SJCRH30 (cell line): Measurements from ENCODE around the gene TLNRD1. TPM values are rescaled to one million over a fixed set of nuclear protein-coding genes. Genes with fewer than 3 reads are reported as not detected.
"Not testable (repeated sequence)": the region's sequence is repeated elsewhere in the genome, so short reads cannot be mapped to it uniquely, and the experiment has no call there.

Experiments used
- DNase-seq, 2 experiments: peaks; one replicate each; pipeline ENCODE4 v3.0.0-alpha.2; 2015 to 2020
- H3K27ac ChIP-seq: fragments of 250-450 bp; sonication (Bioruptor Pico); 2 replicates; pipeline ENCODE4 v1.5.1; 2020; ENCODE audit warnings: mild to moderate bottlenecking, moderate library complexity
- H3K27me3 ChIP-seq: fragments of 250-450 bp; sonication (Bioruptor Pico); 2 replicates; pipeline ENCODE4 v1.5.1; 2020; ENCODE audit warnings: mild to moderate bottlenecking, moderate library complexity
- H3K36me3 ChIP-seq: fragments of 250-450 bp; sonication (Bioruptor Pico); 2 replicates; pipeline ENCODE4 v1.5.1; 2020; ENCODE audit warnings: mild to moderate bottlenecking, moderate library complexity
- H3K4me1 ChIP-seq: fragments of 250-450 bp; sonication (Bioruptor Pico); 2 replicates; pipeline ENCODE4 v1.5.1; 2020; ENCODE audit warnings: mild to moderate bottlenecking, moderate library complexity
- H3K4me3 ChIP-seq: fragments of 250-450 bp; sonication (Bioruptor Pico); 2 replicates; pipeline ENCODE4 v1.5.1; 2020; ENCODE audit warnings: mild to moderate bottlenecking, moderate library complexity
- H3K9me3 ChIP-seq: fragments of 250-450 bp; sonication (Bioruptor Pico); replicated peaks from 2 replicates; pipeline ENCODE4 v1.5.1; 2020; ENCODE audit warnings: mild to moderate bottlenecking, moderate library complexity
- total RNA-seq: library from RNA; depleted of rRNA; stranded (reverse); fragments of >200 nt; shearing (Covaris generic); gene quantifications from 2 replicates; pipeline ENCODE4 v1.2.3, GENCODE V29; 2014; rRNA removed

The TLNRD1 gene
- 16.1 and 17.3 TPM in 2 replicates for total RNA-seq

DNA sequence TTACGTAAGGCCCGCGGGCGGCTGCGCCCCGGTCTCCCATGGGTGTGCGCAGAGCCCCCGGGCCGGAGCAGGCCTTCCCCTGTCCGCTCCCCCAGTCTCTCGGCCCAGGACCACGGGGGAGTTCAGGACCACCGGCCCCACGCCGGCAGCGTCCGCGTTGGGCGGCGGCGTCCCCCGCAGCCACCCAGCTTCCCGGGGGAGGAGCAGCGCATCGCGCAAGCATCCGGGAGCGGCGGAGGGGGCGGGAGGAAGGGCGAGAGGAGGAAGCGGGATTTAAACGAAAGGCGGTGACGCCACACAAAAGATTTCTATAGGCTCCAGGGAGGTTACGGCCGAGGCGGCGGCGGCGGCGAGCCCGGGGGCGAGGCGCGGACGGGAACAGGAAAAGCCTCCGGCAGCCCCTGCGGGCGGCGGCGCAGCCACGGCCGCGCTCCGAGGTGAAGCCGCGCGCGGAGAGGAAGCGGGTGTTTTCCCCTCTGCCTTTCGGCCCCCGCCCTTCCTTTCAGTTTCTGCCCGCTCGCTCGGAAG lies at the start of gene TLNRD1:
Gene TLNRD1 (plus strand): TSS at position 300 of the 528 bp plus-strand sequence. CDS start 1,349 bp downstream, outside the sequence.
- no peaks in the 10 kb centered on the region for H3K27me3 ChIP-seq
- peak within 1 kb of the TSS; percentile 92 for H3K4me3 ChIP-seq
- no peaks in the 10 kb centered on the region for H3K4me1 ChIP-seq
- no peaks in the 10 kb centered on the region for H3K9me3 ChIP-seq
- H3K36me3 ChIP-seq = peaks cover 3% of the 10 kb centered on the region; the same call in 1 of the 2 replicates
- peak; percentile 88 to 90 for DNase-seq
- H3K27ac ChIP-seq = peak within 1 kb of the TSS; percentile 76

- no peak overlapping the region for H3K4me3 ChIP-seq
- H3K27ac ChIP-seq = no peak overlapping the region
- no peak for DNase-seq
- peaks cover 4% of the 10 kb centered on the region; the same call in 1 of the 2 replicates for H3K36me3 ChIP-seq
- H3K9me3 ChIP-seq = no peaks in the 10 kb centered on the region
- H3K27me3 ChIP-seq = no peaks in the 10 kb centered on the region
- peaks cover 8% of the 10 kb centered on the region for H3K4me1 ChIP-seq
Measured at GRCh38 chr15:80951941-80952340, 48.8 kb upstream of the TLNRD1 start.

DNA sequence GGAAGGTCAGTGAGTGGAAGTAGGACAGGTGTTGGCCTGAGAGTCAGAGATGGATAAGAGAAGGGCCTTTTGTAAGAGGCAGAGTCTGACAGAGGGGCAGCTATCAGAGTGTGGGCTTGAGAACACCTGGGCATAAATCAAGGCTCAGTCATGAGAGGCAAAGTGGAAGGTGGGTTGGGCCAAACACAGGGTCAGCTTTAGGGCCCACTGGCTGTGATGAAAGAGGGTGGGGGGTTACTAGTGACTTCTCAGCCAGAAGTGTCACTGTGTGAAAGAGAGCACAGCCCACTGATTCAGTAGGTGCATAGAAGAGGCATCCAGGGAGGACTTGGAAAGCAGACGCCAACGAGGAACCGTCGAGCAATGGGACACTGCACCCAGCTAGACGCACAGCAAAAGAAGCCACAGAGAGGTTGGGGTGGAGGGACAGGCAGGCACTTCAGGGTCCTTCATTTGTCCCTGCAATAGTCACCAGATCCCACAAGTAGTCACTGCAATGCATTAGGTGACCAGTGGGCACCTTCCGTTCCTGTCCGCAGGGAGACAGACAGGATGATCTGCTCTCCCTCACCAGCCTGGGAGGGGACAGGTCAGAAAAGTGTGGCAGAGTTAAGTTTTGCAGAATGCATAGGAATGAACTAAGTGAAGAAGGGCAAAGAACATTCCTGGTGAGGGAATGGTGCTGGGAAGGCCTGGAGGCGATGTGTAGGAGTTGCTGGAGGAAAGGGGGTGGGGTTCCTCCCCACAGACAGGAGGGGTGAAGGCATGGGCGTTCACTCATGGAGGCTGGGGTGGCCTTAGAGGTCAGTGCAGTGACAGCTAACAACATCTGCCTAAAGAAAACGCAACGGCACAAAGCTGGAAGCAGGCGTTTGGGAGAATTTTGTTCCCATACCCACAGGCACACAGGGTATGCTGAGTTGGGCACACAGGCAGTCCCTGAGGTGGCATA lies 47.4 kb upstream of the TLNRD1 start:
- no peak for DNase-seq
- Histone ChIP-seq H3K4me3 (no peak overlapping the region), H3K36me3 (peaks cover 4% of the 10 kb centered on the region; the same call in 1 of the 2 replicates), H3K27ac (no peak overlapping the region), H3K4me1 (peaks cover 8% of the 10 kb centered on the region), H3K27me3 (no peaks in the 10 kb centered on the region), H3K9me3 (no peaks in the 10 kb centered on the region)

DNA sequence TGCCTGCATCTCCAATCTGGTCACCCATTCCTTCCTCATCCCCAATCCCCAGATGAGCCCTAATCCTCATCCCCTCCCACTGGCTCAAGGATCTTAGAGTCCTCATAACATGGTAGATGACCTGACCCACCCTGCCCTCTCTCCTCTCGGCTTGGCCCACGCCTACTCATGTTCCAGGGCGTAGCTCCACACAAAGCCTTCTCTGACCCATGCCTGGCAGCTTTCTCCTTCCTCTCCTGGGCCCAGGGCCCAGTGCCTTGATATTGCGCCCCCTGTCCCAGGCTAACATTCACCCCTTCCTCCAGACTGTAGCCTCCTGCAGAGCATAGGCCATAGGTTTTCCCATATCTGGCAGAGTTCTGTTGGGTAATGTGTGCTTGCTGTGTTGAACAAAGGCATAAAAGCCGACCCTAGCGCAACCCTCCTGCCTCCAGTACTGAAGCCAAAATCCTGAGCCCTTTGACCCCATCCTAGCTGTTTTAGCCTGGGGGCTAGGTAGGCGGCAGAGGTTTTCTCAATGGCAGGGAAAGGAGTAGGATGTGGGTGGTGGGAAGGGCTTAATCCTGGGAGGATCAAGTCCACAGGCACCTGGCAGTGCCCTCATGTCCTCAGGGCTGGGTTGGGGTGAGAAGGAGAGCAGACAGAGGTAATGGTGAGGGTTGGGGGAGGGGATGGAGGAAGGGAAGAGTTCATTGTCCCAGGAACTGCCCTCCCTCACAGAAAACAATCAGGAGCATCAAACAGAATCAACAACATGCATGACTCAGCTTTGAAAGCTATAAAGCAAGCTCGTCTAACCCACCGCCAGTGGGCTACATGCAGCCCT lies 46.6 kb upstream of the TLNRD1 start:
- peaks cover 4% of the 10 kb centered on the region; the same call in 1 of the 2 replicates for H3K36me3 ChIP-seq
- no peaks in the 10 kb centered on the region for H3K27me3 ChIP-seq
- H3K4me1 ChIP-seq = peaks cover 8% of the 10 kb centered on the region
- H3K27ac ChIP-seq = no peak overlapping the region
- DNase-seq = no peak
- H3K9me3 ChIP-seq = no peaks in the 10 kb centered on the region
- H3K4me3 ChIP-seq = no peak overlapping the region

- not testable (repeated sequence) for H3K36me3 ChIP-seq, H3K9me3 ChIP-seq, H3K4me3 ChIP-seq, H3K27ac ChIP-seq, H3K4me1 ChIP-seq, H3K27me3 ChIP-seq
- DNase-seq = peak; percentile 32 to 44
Measured at GRCh38 chr15:80955571-80956452, 44.9 kb upstream of the TLNRD1 start.

DNA sequence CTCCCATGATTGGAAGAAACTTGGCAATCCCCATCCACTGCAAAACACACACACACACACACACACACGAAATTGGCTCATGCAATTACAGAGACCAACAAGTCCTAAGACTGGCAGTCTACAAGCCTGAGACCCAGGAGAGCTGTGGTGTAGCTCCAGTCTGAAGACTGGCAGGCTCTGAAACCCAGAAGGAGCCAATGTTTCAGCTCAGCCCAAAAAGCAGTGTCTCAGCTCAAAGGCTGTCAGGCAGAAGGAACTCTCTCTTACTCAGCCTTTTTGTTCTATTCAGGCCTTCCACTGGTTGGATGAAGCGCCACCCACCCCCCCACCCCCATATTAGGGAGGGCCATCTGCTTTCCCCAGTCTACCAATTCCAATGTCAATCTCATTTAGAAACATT lies 43.2 kb upstream of the TLNRD1 start:
- Histone ChIP-seq H3K4me3 (no peak overlapping the region), H3K36me3 (no peaks in the 10 kb centered on the region), H3K9me3 (no peaks in the 10 kb centered on the region), H3K27ac (no peak overlapping the region), H3K27me3 (no peaks in the 10 kb centered on the region), H3K4me1 (peaks cover 8% of the 10 kb centered on the region)
- DNase-seq = no peak

DNA sequence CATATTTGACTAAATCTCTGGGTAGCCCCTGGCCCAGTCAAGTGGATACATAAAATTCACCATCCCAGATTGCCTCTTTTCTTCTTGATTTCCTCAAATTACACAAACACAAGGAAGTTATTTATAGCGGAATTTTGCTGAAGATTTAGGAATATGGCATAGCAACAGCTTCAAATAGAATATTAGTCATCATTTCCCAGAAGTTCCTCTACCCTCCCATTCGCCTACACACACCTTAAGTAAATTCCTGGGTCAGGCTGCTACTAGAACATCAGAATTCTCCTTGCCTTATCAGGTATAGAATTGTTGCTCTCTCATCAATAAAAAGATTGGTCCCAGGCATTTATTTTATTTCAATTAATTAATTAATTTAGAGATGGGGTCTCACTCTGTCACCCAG lies 42.7 kb upstream of the TLNRD1 start:
- no peaks in the 10 kb centered on the region for H3K27me3 ChIP-seq
- no peak for DNase-seq
- H3K36me3 ChIP-seq = no peaks in the 10 kb centered on the region
- H3K4me3 ChIP-seq = no peak overlapping the region
- no peaks in the 10 kb centered on the region for H3K9me3 ChIP-seq
- H3K27ac ChIP-seq = no peak overlapping the region
- peaks cover 8% of the 10 kb centered on the region for H3K4me1 ChIP-seq

GRCh38 chr15:80958818-80959495 lies 41.8 kb upstream of the TLNRD1 start:
- no peaks in the 10 kb centered on the region for H3K36me3 ChIP-seq
- no peaks in the 10 kb centered on the region for H3K27me3 ChIP-seq
- no peak overlapping the region for H3K27ac ChIP-seq
- H3K9me3 ChIP-seq = no peaks in the 10 kb centered on the region
- peaks cover 8% of the 10 kb centered on the region for H3K4me1 ChIP-seq
- no peak for DNase-seq
- H3K4me3 ChIP-seq = no peak overlapping the region

GRCh38 chr15:80965454-80965853 lies 35.3 kb upstream of the TLNRD1 start:
- H3K27me3 ChIP-seq, H3K27ac ChIP-seq, H3K4me3 ChIP-seq, H3K36me3 ChIP-seq, H3K9me3 ChIP-seq, DNase-seq, H3K4me1 ChIP-seq: not testable (repeated sequence)

- H3K4me3 ChIP-seq = no peak overlapping the region
- peaks cover 8% of the 10 kb centered on the region for H3K4me1 ChIP-seq
- H3K36me3 ChIP-seq = peaks cover 3% of the 10 kb centered on the region; the same call in 1 of the 2 replicates
- H3K9me3 ChIP-seq = no peaks in the 10 kb centered on the region
- H3K27me3 ChIP-seq = no peaks in the 10 kb centered on the region
- H3K27ac ChIP-seq = no peak overlapping the region
- DNase-seq = no peak
Measured at GRCh38 chr15:80966431-80967197, 34.1 kb upstream of the TLNRD1 start.

DNA sequence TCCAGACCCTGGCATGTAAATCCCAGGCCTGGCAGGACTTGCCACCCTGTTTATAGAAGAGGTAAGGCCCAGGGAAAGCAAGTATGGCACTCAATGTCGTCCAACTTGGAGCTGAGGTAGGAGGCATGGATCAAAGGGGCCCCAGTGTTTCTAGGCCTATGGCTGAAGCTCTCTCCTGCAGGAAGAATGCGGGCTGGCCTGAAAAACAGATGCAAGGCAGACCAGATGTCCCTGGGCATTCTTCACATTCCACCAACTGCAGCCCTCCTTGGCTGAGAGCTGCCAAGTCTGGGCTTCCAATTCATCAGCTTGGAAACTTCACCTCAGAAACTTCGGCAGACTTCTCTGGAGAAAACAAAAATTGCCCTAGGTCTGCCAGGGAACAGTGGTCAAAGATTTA lies 33.3 kb upstream of the TLNRD1 start:
- Histone ChIP-seq H3K27me3 (no peaks in the 10 kb centered on the region), H3K27ac (peak overlapping the region; percentile 16; the same call in 1 of the 2 replicates), H3K9me3 (no peaks in the 10 kb centered on the region), H3K36me3 (peaks cover 3% of the 10 kb centered on the region; the same call in 1 of the 2 replicates), H3K4me3 (no peak overlapping the region), H3K4me1 (peaks cover 8% of the 10 kb centered on the region)
- DNase-seq = peak; percentile 59 to 67

GRCh38 chr15:80967991-80968510 lies 32.7 kb upstream of the TLNRD1 start:
- Histone ChIP-seq H3K9me3 (no peaks in the 10 kb centered on the region), H3K27ac (peak overlapping the region; percentile 16; the same call in 1 of the 2 replicates), H3K4me1 (peaks cover 8% of the 10 kb centered on the region), H3K36me3 (peaks cover 5% of the 10 kb centered on the region; the same call in 1 of the 2 replicates), H3K4me3 (no peak overlapping the region), H3K27me3 (no peaks in the 10 kb centered on the region)
- DNase-seq = no peak

DNA sequence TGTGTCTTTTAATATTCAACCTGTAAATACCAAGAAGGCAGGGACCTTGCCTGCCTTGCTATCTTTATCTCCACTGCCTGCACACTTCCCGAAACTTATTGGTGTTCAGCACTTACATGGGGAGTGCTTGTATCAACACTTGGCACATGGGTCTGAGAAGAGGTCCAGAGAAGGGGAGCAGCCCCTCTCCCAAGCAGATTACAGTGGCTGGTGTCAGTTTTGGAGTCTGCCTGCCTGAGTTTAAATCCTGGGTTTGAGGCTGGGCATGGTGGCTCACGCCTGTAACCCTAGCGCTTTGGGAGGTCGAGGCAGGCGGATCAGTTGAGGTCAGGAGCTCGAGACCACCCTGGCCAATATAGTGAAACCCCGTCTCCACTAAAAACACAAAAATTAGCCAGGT lies 31.4 kb upstream of the TLNRD1 start:
- no peak for DNase-seq

More for the DNA sequence above, 31.4 kb upstream of the TLNRD1 start:
- Histone ChIP-seq H3K4me1 (peaks cover 8% of the 10 kb centered on the region), H3K9me3 (no peaks in the 10 kb centered on the region), H3K27me3 (no peaks in the 10 kb centered on the region), H3K27ac (no peak overlapping the region), H3K36me3 (peaks cover 6% of the 10 kb centered on the region; the same call in 1 of the 2 replicates), H3K4me3 (no peak overlapping the region)
